GM20431 (cell line): ENCODE data around the gene NEDD1.

Experiments
- in situ Hi-C: fragments of 300-500 bp; cut with MseI, MboI; formaldehyde crosslinking; loops from one replicate; pipeline ENCODE4 v1.15.0; 2020; ENCODE audit warnings: low sequenced_read_pairs; ENCODE audit not compliant: unreplicated experiment

NEDD1 gene

GRCh38 chr12:96906849-96907670, at the start of gene NEDD1:
Gene NEDD1 (plus strand): TSS chr12:96907257. CDS start chr12:96909760, 2,503 bp downstream.
- in situ Hi-C loops, result no loop called here

GRCh38 chr12:96858162-96858561, 48.9 kb upstream of the NEDD1 start:
- in situ Hi-C loops, result no loop called here

GRCh38 chr12:96861656-96862055, 45.4 kb upstream of the NEDD1 start:
- in situ Hi-C loops, result no loop called here

GRCh38 chr12:96862326-96862725, 44.7 kb upstream of the NEDD1 start:
- in situ Hi-C loops, result no loop called here

- in situ Hi-C loops, result no loop called here
These were observed 42.7 kb upstream of the NEDD1 start for GRCh38 chr12:96864335-96864734.

GRCh38 chr12:96866801-96867590, 40.1 kb upstream of the NEDD1 start:
- in situ Hi-C loops, result no loop called here

- in situ Hi-C loops, result no loop called here
These were observed 36.1 kb upstream of the NEDD1 start for GRCh38 chr12:96870946-96871345.

GRCh38 chr12:96872961-96873360, 34.1 kb upstream of the NEDD1 start:
- in situ Hi-C loops, result no loop called here

GRCh38 chr12:96874211-96874610, 32.8 kb upstream of the NEDD1 start:
- in situ Hi-C loops, result no loop called here

- in situ Hi-C loops, result no loop called here
These were observed 30.1 kb upstream of the NEDD1 start for GRCh38 chr12:96876966-96877365.

- in situ Hi-C loops, result no loop called here
These were observed 28.4 kb upstream of the NEDD1 start for GRCh38 chr12:96878704-96879103.

- in situ Hi-C loops, result no loop called here
These were observed 27.8 kb upstream of the NEDD1 start for GRCh38 chr12:96879301-96879700.

- in situ Hi-C loops, result no loop called here
These were observed 26.8 kb upstream of the NEDD1 start for GRCh38 chr12:96880220-96880619.

- in situ Hi-C loops, result no loop called here
These were observed 25.4 kb upstream of the NEDD1 start for GRCh38 chr12:96881608-96882007.

- in situ Hi-C loops, result no loop called here
These were observed 24.2 kb upstream of the NEDD1 start for GRCh38 chr12:96882862-96883261.

GRCh38 chr12:96883571-96883970, 23.5 kb upstream of the NEDD1 start:
- in situ Hi-C loops, result no loop called here

GRCh38 chr12:96886998-96887677, 19.9 kb upstream of the NEDD1 start:
- in situ Hi-C loops, result no loop called here

GRCh38 chr12:96889273-96889933, 17.7 kb upstream of the NEDD1 start:
- in situ Hi-C loops, result no loop called here

- in situ Hi-C loops, result no loop called here
These were observed 16.7 kb upstream of the NEDD1 start for GRCh38 chr12:96890331-96890730.

- in situ Hi-C loops, result no loop called here
These were observed 15.0 kb upstream of the NEDD1 start for GRCh38 chr12:96892104-96892503.
